Stimulated activated CD4-positive, alpha-beta T cell treated with anti-CD3 and anti-CD28 coated beads, Interleukin-2, amount 100 ng/mL, for 24 hours (primary cell): Measurements from ENCODE around the gene GRIA3.
"Not testable (repeated sequence)": the region's sequence is repeated elsewhere in the genome, so short reads cannot be mapped to it uniquely, and the experiment has no call there.

Experiments
- DNase-seq, 2 donors: peaks; one replicate each; pipeline ENCODE4 v3.0.0-alpha.2; 2020

Gene GRIA3

GRCh38 chrX:123361371-123361770 lies 177.3 kb downstream of the GRIA3 start:
- DNase-seq = no peak

GRCh38 chrX:123386196-123386595 lies 202.1 kb downstream of the GRIA3 start:
- not testable (repeated sequence) for DNase-seq

- no peak for DNase-seq
Observed at GRCh38 chrX:123392921-123393320, 208.8 kb downstream of the GRIA3 start.

- DNase-seq = no peak
Observed at GRCh38 chrX:123399709-123400108, 215.6 kb downstream of the GRIA3 start.

GRCh38 chrX:123405231-123405630 lies 221.2 kb downstream of the GRIA3 start:
- no peak for DNase-seq

- DNase-seq = no peak
Observed at GRCh38 chrX:123408821-123409737, 225.0 kb downstream of the GRIA3 start.

- DNase-seq = peak in 1 of 2 donors; percentile 0
Observed at GRCh38 chrX:123422875-123423274, 238.8 kb downstream of the GRIA3 start.

- DNase-seq = no peak
Observed at GRCh38 chrX:123424546-123424945, 240.5 kb downstream of the GRIA3 start.

GRCh38 chrX:123425471-123425870 lies 241.4 kb downstream of the GRIA3 start:
- DNase-seq = no peak

GRCh38 chrX:123425904-123426303 lies 241.8 kb downstream of the GRIA3 start:
- DNase-seq = no peak

- DNase-seq = no peak
Observed at GRCh38 chrX:123432361-123433150, 248.5 kb downstream of the GRIA3 start.

- no peak for DNase-seq
Observed at GRCh38 chrX:123436512-123437136, 252.5 kb downstream of the GRIA3 start.

- DNase-seq = not testable (repeated sequence)
Observed at GRCh38 chrX:123439926-123440325, 255.8 kb downstream of the GRIA3 start.

GRCh38 chrX:123442764-123443163 lies 258.7 kb downstream of the GRIA3 start:
- DNase-seq = no peak

GRCh38 chrX:123447506-123447905 lies 263.4 kb downstream of the GRIA3 start:
- no peak for DNase-seq

- DNase-seq = no peak
Observed at GRCh38 chrX:123449335-123449734, 265.3 kb downstream of the GRIA3 start.

GRCh38 chrX:123450222-123450621 lies 266.1 kb downstream of the GRIA3 start:
- DNase-seq = no peak

GRCh38 chrX:123454712-123455431 lies 270.8 kb downstream of the GRIA3 start:
- no peak for DNase-seq

- DNase-seq = no peak
Observed at GRCh38 chrX:123455693-123456092, 271.6 kb downstream of the GRIA3 start.

GRCh38 chrX:123464709-123465108 lies 280.6 kb downstream of the GRIA3 start:
- DNase-seq = no peak

GRCh38 chrX:123468481-123468880 lies 284.4 kb downstream of the GRIA3 start:
- DNase-seq = no peak

- no peak for DNase-seq
Observed at GRCh38 chrX:123475068-123475724, 291.1 kb downstream of the GRIA3 start.
